H1 (cell line): ENCODE data around the gene DEFB118. TPM values are rescaled to one million over a fixed set of nuclear protein-coding genes. Genes with fewer than 3 reads are reported as not detected.
"Not testable (repeated sequence)": the region's sequence is repeated elsewhere in the genome, so short reads cannot be mapped to it uniquely, and the experiment has no call there.

Experiments used
- CTCF ChIA-PET: fragments of 300-600 bp; sonication (Branson Sonifier 250); formaldehyde crosslinking; loops from one replicate; lab custom pipeline; 2021; ENCODE audit not compliant: partially characterized antibody; lab: Charles Lee
- POLR2A ChIA-PET: fragments of 300-600 bp; sonication (Branson Sonifier 250); formaldehyde crosslinking; loops from one replicate; lab custom pipeline; 2021; ENCODE audit warnings: inconsistent platforms; ENCODE audit not compliant: partially characterized antibody; lab: Charles Lee
- DNase-seq, 2 experiments: peaks; one replicate each; pipeline versions ENCODE4 v3.0.0 to v3.0.0-alpha.2; 2010 to 2022; ENCODE audit warnings: low spot score in 2 of 2, low read depth in 1 of 2, mixed read lengths in 1 of 2
- FAIRE-seq: peaks from 2 replicates; lab custom pipeline; 2011; peaks lifted over from hg19 to GRCh38; lab: Jason Lieb, UNC
- H2AFZ ChIP-seq: 2 replicates; pipeline ENCODE4 v1.8.1; 2012; ENCODE audit warnings: low read length, inconsistent platforms
- H2AK5ac ChIP-seq: 2 replicates; pipeline ENCODE4 v1.6.1; 2013; ENCODE audit warnings: low read depth, low read length
- H2BK120ac ChIP-seq: replicated peaks from 2 replicates; pipeline ENCODE3; 2013; ENCODE audit warnings: low read depth, low read length, inconsistent platforms
- H2BK12ac ChIP-seq: 2 replicates; pipeline ENCODE4 v1.6.1; 2013; ENCODE audit warnings: low read depth, low read length
- H2BK15ac ChIP-seq: 2 replicates; pipeline ENCODE4 v1.6.1; 2013; ENCODE audit warnings: low read length
- H2BK20ac ChIP-seq: 2 replicates; pipeline ENCODE4 v1.6.1; 2013; ENCODE audit warnings: low read length
- H2BK5ac ChIP-seq: 2 replicates; pipeline ENCODE4 v1.6.1; 2013; ENCODE audit warnings: low read depth, low read length
- H3K14ac ChIP-seq: 2 replicates; pipeline ENCODE4 v1.6.1; 2013; ENCODE audit warnings: inconsistent platforms; ENCODE audit not compliant: insufficient read length
- H3K18ac ChIP-seq: 2 replicates; pipeline ENCODE4 v1.6.1; 2013; ENCODE audit warnings: low read length; ENCODE audit errors: extremely low read depth
- H3K23ac ChIP-seq: 2 replicates; pipeline ENCODE4 v1.6.1; 2013; ENCODE audit warnings: inconsistent platforms; ENCODE audit not compliant: insufficient read length
- H3K23me2 ChIP-seq: 2 replicates; pipeline ENCODE4 v1.6.1; 2013; ENCODE audit warnings: low read depth, low read length
- H3K27ac ChIP-seq: 2 replicates; pipeline ENCODE4 v1.6.1; 2011; ENCODE audit warnings: low read depth, low read length, inconsistent platforms
- H3K27me3 ChIP-seq, 4 experiments: replicated peaks in 1 of 4; 1 replicate in 1 of 4; 2 replicates in 3 of 4; pipeline versions ENCODE4 v1.6.1 to v1.8.1; 2011 to 2013; ENCODE audit warnings: low read length in 3 of 4, mild to moderate bottlenecking in 3 of 4, inconsistent platforms in 2 of 4, mixed read lengths in 2 of 4, moderate library complexity in 1 of 4; ENCODE audit not compliant: control insufficient read depth in 3 of 4, insufficient read depth in 3 of 4; ENCODE audit errors: extremely low read depth in 1 of 4
- H3K36me3 ChIP-seq, 4 experiments: 2 replicates each; pipeline versions ENCODE4 v1.6.1 to v1.8.1; 2011 to 2013; ENCODE audit warnings: mild to moderate bottlenecking in 4 of 4, low read length in 3 of 4, moderate library complexity in 2 of 4, control low read depth in 1 of 4, inconsistent platforms in 1 of 4; ENCODE audit not compliant: insufficient read depth in 4 of 4, control insufficient read depth in 2 of 4
- H3K4ac ChIP-seq: replicated peaks from 2 replicates; pipeline ENCODE3; 2013; ENCODE audit warnings: low read length, low read depth, mixed read lengths, inconsistent platforms; ENCODE audit not compliant: insufficient read length
- H3K4me1 ChIP-seq, 4 experiments: replicated peaks in 1 of 4; 1 replicate in 1 of 4; 2 replicates in 3 of 4; pipeline versions ENCODE4 v1.6.1 to v1.8.1; 2011 to 2013; ENCODE audit warnings: low read length in 3 of 4, inconsistent platforms in 2 of 4, mixed read lengths in 1 of 4; ENCODE audit not compliant: insufficient read depth in 4 of 4, control insufficient read depth in 3 of 4
- H3K4me2 ChIP-seq, 2 experiments: 2 replicates each; pipeline versions ENCODE4 v1.6.1 to v1.8.1; 2011 to 2013; ENCODE audit warnings: low read depth in 2 of 2, low read length in 2 of 2, control low read depth in 1 of 2, inconsistent platforms in 1 of 2, mild to moderate bottlenecking in 1 of 2; ENCODE audit not compliant: insufficient read depth in 1 of 2
- H3K4me3 ChIP-seq, 4 experiments: fragments of 200-600, 300-600 bp in 1 of 4; sonication (generic), shearing (Covaris generic), sonication (Bioruptor Twin) in 1 of 4; 2 replicates each; pipeline versions ENCODE4 v1.5.1 to v1.8.1; 2011 to 2016; ENCODE audit warnings: low read length in 4 of 4, low read depth in 3 of 4, control low read depth in 2 of 4, inconsistent platforms in 2 of 4, mild to moderate bottlenecking in 2 of 4, mixed read lengths in 1 of 4, moderate library complexity in 1 of 4; ENCODE audit not compliant: insufficient read depth in 2 of 4; ENCODE audit errors: extremely low read depth in 1 of 4
- H3K56ac ChIP-seq: replicated peaks from 2 replicates; pipeline ENCODE3; 2013; ENCODE audit warnings: low read depth, mild to moderate bottlenecking, mixed read lengths, low read length, inconsistent platforms; ENCODE audit not compliant: insufficient read length
- H3K79me1 ChIP-seq: 2 replicates; pipeline ENCODE4 v1.6.1; 2013; ENCODE audit warnings: low read depth, low read length, control low read depth
- H3K79me2 ChIP-seq, 2 experiments: 2 replicates each; pipeline versions ENCODE4 v1.6.1 to v1.8.1; 2012 to 2013; ENCODE audit warnings: low read length in 2 of 2, mild to moderate bottlenecking in 2 of 2, inconsistent platforms in 1 of 2; ENCODE audit not compliant: insufficient read depth in 2 of 2, control insufficient read depth in 1 of 2
- H3K9ac ChIP-seq, 4 experiments: replicated peaks in 1 of 4; 1 replicate in 1 of 4; 2 replicates in 3 of 4; pipeline versions ENCODE4 v1.6.1 to v1.8.1; 2011 to 2013; ENCODE audit warnings: low read depth in 3 of 4, low read length in 3 of 4, control low read depth in 2 of 4, mild to moderate bottlenecking in 2 of 4, moderate library complexity in 2 of 4, inconsistent platforms in 1 of 4; ENCODE audit errors: extremely low read depth in 1 of 4
- H3K9me3 ChIP-seq, 2 experiments: 2 replicates each; pipeline versions ENCODE4 v1.6.1 to v1.8.1; 2012 to 2013; ENCODE audit warnings: mild to moderate bottlenecking in 2 of 2, moderate library complexity in 2 of 2, control low read depth in 1 of 2, inconsistent platforms in 1 of 2, low read depth in 1 of 2, low read length in 1 of 2, mixed read lengths in 1 of 2; ENCODE audit not compliant: insufficient read depth in 2 of 2
- H4K20me1 ChIP-seq, 2 experiments: replicated peaks in 1 of 2; 2 replicates each; pipeline versions ENCODE3 to v1.8.1; 2011 to 2013; ENCODE audit warnings: inconsistent platforms in 2 of 2, low read length in 2 of 2, mild to moderate bottlenecking in 1 of 2; ENCODE audit not compliant: insufficient read depth in 2 of 2, control insufficient read depth in 1 of 2
- H4K5ac ChIP-seq: 2 replicates; pipeline ENCODE4 v1.6.1; 2013; ENCODE audit warnings: low read length, low read depth, mixed read lengths, inconsistent platforms; ENCODE audit not compliant: insufficient read length
- H4K8ac ChIP-seq: 2 replicates; pipeline ENCODE4 v1.8.0; 2013; ENCODE audit warnings: mild to moderate bottlenecking, moderate library complexity, low read length, inconsistent platforms; ENCODE audit not compliant: insufficient read depth; ENCODE audit errors: extremely low read depth
- H4K91ac ChIP-seq: replicated peaks from 2 replicates; pipeline ENCODE3; 2013; ENCODE audit warnings: low read length, mixed read lengths, inconsistent platforms; ENCODE audit not compliant: insufficient read length
- WGBS, 2 experiments: shearing (Covaris generic) in 1 of 2; methylation state at CpG; one replicate each; pipeline versions ENCODE4 v1.1.6 to v1.1.7; 2013 to 2015; ENCODE audit warnings: low lambda C conversion rate in 2 of 2, mixed read lengths in 2 of 2, inconsistent platforms in 1 of 2, low coverage in 1 of 2, missing lambda C conversion rate in 1 of 2; ENCODE audit not compliant: insufficient replicate concordance in 2 of 2, insufficient coverage in 1 of 2, insufficient read length in 1 of 2; ENCODE audit errors: extremely low coverage in 1 of 2, missing lambda C conversion rate in 1 of 2; 5-methylcytosine and 5-hydroxymethylcytosine counted together
- polyA plus RNA-seq, 7 experiments: library from polyadenylated mRNA; depleted of rRNA in 3 of 7; stranded (reverse) in 5 of 7; unstranded in 2 of 7; fragments of >200 nt in 5 of 7; fragments of 200-250 nt in 2 of 7; gene quantifications; 1 replicate in 5 of 7; 2 replicates in 1 of 7; 4 replicates in 1 of 7; pipeline versions ENCODE4 v1.2.1 to v1.2.3, GENCODE V29; 2011 to 2013; ENCODE audit warnings: missing spikeins in 2 of 7, mixed read lengths in 2 of 7
- total RNA-seq: library from RNA; stranded (reverse); fragmentation: NEBNext Ultra II Directional; extraction: Animal tissue kit (Norgen Biotek cat#: 25700); gene quantifications from 2 replicates; pipeline ENCODE4 v1.2.1, GENCODE V29; 2021

DEFB118 gene
- total and polyA plus RNA-seq, 2 of the 8 experiments (the other 6 are each of a cell fraction or from before 2014, with no cell fraction given) = not detected

DNA sequence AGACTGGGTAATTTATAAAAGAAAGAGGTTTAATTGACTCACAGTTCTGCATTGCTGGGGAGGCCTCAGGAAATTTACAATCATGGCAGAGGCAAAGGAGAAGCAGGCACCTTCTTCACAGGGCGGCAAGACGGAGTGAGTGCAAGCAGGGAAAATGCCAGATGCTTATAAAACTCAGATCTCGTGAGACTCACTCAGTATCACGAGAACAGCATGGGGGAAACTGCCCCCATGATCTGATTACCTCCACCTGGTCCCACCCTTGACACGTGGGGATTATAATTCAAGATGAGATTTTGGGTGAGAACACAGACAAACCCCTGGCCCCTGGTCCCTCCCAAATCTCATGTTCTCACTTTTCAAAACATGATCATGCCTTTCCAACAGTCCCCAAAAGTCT, 4.1 kb upstream of the DEFB118 start:
- H2AK5ac ChIP-seq, H3K4ac ChIP-seq, H3K4me2 ChIP-seq, H3K9ac ChIP-seq, H2AFZ ChIP-seq, H3K14ac ChIP-seq, H2BK20ac ChIP-seq, H3K27me3 ChIP-seq, H2BK5ac ChIP-seq, H3K4me3 ChIP-seq, H2BK12ac ChIP-seq, H3K27ac ChIP-seq, H4K20me1 ChIP-seq, H2BK120ac ChIP-seq, FAIRE-seq, H3K4me1 ChIP-seq, H4K5ac ChIP-seq, H3K23ac ChIP-seq, H3K79me1 ChIP-seq, H3K18ac ChIP-seq, H3K36me3 ChIP-seq, POLR2A ChIA-PET, H3K79me2 ChIP-seq, H2BK15ac ChIP-seq, H3K56ac ChIP-seq, H4K91ac ChIP-seq, DNase-seq, CTCF ChIA-PET, H4K8ac ChIP-seq, H3K23me2 ChIP-seq: not testable (repeated sequence)
- peaks cover 45 to 81% of the 10 kb centered on the region in 2 experiments for H3K9me3 ChIP-seq
- 71% methylated on average over 5 of the region's 5 CpGs; no CpG with 5 or more reads in 1 of the 2 experiments for WGBS, 2 experiments
